ENCODE results near the gene STX18. TPM values are rescaled to one million over a fixed set of nuclear protein-coding genes. Genes with fewer than 3 reads are reported as not detected.

STX18 gene
- total RNA-seq, 1 experiment from 2014 or later: 20.9 TPM

DNA sequence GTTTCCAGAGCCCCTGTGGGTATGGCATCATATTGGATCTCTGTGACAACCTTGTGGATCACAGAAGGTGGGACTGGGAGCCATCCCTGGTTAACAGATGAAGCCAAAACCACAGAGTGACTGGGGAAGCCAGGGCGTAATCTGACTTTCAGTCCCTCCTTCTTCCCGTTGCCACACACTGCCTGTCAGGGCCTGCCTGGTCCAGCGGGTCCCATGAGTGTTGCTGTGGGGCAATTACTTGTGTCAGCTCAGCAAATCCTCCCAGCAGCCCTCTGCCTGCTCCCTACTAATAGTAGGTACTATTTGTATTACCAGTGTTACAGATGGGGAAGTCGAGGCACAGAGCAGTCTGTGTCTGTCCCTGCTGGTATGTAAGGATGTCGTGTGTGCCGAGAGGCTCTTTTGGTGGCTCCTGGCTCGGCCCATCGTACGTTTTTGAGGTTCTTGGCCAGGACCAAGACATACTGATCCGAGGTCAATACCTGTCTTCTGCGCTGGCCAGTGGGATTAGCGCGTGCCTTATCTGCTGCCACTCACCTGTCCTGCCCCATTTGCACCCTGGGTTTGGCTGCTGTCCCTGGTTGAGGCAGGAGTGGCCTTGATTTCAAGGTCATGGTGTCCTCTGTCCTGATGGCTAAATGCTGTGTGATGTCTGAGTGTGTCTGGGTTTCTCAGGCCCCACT lies 149.2 kb downstream of the STX18 start:
- Histone ChIP-seq H4K8ac (replicated peaks; ENCODE audit: insufficient read length, low read depth, low read length) (no peak overlapping the region), H4K5ac (ENCODE audit: insufficient read length, low read depth, low read length) (no peak overlapping the region), H3K9me3 (ENCODE audit: control insufficient read depth, low read depth, low read length) (no peaks in the 10 kb centered on the region), H3K27me3 (ENCODE audit: insufficient read depth, low read length) (no peaks in the 10 kb centered on the region; the same call in 1 of the 2 replicates), H4K91ac (ENCODE audit: insufficient read length, low read depth, low read length) (no peak overlapping the region), H2BK20ac (ENCODE audit: low read depth, low read length, poor library complexity, severe bottlenecking) (no peak overlapping the region), H3K79me1 (ENCODE audit: insufficient read depth, low read depth, low read length, poor library complexity, severe bottlenecking) (no peaks in the 10 kb centered on the region), H3K56ac (ENCODE audit: insufficient read length, low read depth, low read length) (no peak overlapping the region), H3K23ac (ENCODE audit: insufficient read length, low read depth, low read length) (no peak overlapping the region), H3K18ac (ENCODE audit: insufficient read length, low read depth, low read length) (no peak overlapping the region), H3K4ac (ENCODE audit: low read depth, low read length) (no peak overlapping the region), H2BK12ac (ENCODE audit: insufficient read length, low read depth, low read length) (no peak overlapping the region), H2BK15ac (ENCODE audit: low read depth, low read length) (no peak overlapping the region), H3K4me1 (ENCODE audit: insufficient read depth, low read length) (peaks cover 5% of the 10 kb centered on the region; the same call in 1 of the 2 replicates), H3K27ac (ENCODE audit: insufficient read length, low read depth, low read length) (no peak overlapping the region), H2AFZ (ENCODE audit: low read length) (no peak overlapping the region), H3K9ac (ENCODE audit: extremely low read depth, insufficient read length, low read length) (no peak overlapping the region), H3K4me2 (ENCODE audit: insufficient read depth, insufficient read length, low read length) (no peak overlapping the region), H3K23me2 (ENCODE audit: insufficient read length, low read depth, low read length, poor library complexity, severe bottlenecking) (no peaks in the 10 kb centered on the region), H2BK120ac (ENCODE audit: low read depth, low read length, poor library complexity, severe bottlenecking) (no peak overlapping the region), H2BK5ac (ENCODE audit: insufficient read length, low read length) (no peak overlapping the region), H4K20me1 (ENCODE audit: control insufficient read depth, insufficient read depth, insufficient read length) (no peaks in the 10 kb centered on the region), H2AK5ac (ENCODE audit: insufficient read length, low read length) (no peak overlapping the region), H3K14ac (ENCODE audit: insufficient read depth, low read length) (no peak overlapping the region), H3K79me2 (ENCODE audit: insufficient read depth, low read length) (no peaks in the 10 kb centered on the region), H3T11ph (ENCODE audit: low read length) (no peak overlapping the region)
- Mint-ChIP-seq H3K4me1 (peaks cover 14 to 22% of the 10 kb centered on the region in 2 experiments), H3K36me3 (ENCODE audit: insufficient read depth in 1 of 3, low read depth in 3 of 3) (peaks cover 0 to 9% (median 9%) of the 10 kb centered on the region in 3 experiments; a peak in 6 of 7 replicates), H3K9me3 (no peaks in the 10 kb centered on the region), H3K4me3 (no peak overlapping the region), H3K27me3 (ENCODE audit: low read depth) (peaks cover 70% of the 10 kb centered on the region), H3K27ac (no peak overlapping the region)
- TF ChIP-seq, protein P1, sequence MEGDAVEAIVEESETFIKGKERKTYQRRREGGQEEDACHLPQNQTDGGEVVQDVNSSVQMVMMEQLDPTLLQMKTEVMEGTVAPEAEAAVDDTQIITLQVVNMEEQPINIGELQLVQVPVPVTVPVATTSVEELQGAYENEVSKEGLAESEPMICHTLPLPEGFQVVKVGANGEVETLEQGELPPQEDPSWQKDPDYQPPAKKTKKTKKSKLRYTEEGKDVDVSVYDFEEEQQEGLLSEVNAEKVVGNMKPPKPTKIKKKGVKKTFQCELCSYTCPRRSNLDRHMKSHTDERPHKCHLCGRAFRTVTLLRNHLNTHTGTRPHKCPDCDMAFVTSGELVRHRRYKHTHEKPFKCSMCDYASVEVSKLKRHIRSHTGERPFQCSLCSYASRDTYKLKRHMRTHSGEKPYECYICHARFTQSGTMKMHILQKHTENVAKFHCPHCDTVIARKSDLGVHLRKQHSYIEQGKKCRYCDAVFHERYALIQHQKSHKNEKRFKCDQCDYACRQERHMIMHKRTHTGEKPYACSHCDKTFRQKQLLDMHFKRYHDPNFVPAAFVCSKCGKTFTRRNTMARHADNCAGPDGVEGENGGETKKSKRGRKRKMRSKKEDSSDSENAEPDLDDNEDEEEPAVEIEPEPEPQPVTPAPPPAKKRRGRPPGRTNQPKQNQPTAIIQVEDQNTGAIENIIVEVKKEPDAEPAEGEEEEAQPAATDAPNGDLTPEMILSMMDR (conservative IDR thresholded peaks at IDR 0.05): no peak
- no CpG with 5 or more reads among the region's 13 CpGs for WGBS (ENCODE audit: extremely low coverage, insufficient read length, low lambda C conversion rate)
- DNase-seq: no peak
